Activated CD4-positive, alpha-beta memory T cell treated with anti-CD3 and anti-CD28 coated beads, Interleukin-2, amount 10 ng/mL, durations not matched to agents 7 days and 5 days (primary cell): ENCODE measurements around the gene NFIA. TPM values are rescaled to one million over a fixed set of nuclear protein-coding genes. Genes with fewer than 3 reads are reported as not detected.

Source experiments
- CTCF ChIA-PET: fragments of 350-600 bp; sonication (Branson Sonifier 250); formaldehyde crosslinking; loops from one replicate; lab custom pipeline; 2021; ENCODE audit warnings: antibody characterized with exemption, inconsistent platforms; lab: Charles Lee
- POLR2A ChIA-PET: fragments of 350-600 bp; sonication (Branson Sonifier 250); formaldehyde crosslinking; loops from one replicate; lab custom pipeline; 2021; ENCODE audit warnings: antibody characterized with exemption; lab: Charles Lee
- DNase-seq: peaks from one replicate; pipeline ENCODE4 v3.0.0-alpha.2; 2020
- H3K27ac Mint-ChIP-seq: one replicate; pipeline ENCODE4 v1.8.0; 2021; ENCODE audit warnings: mild to moderate bottlenecking, mixed read lengths
- H3K27me3 Mint-ChIP-seq: one replicate; pipeline ENCODE4 v1.8.0; 2021; ENCODE audit warnings: mixed read lengths
- H3K36me3 Mint-ChIP-seq: one replicate; pipeline ENCODE4 v1.8.0; 2021; ENCODE audit warnings: low read depth, mixed read lengths
- H3K4me1 Mint-ChIP-seq: one replicate; pipeline ENCODE4 v1.8.0; 2021; ENCODE audit warnings: mixed read lengths
- H3K4me3 Mint-ChIP-seq: one replicate; pipeline ENCODE4 v1.8.0; 2021; ENCODE audit warnings: mild to moderate bottlenecking, mixed read lengths
- H3K9me3 Mint-ChIP-seq: one replicate; pipeline ENCODE4 v1.8.0; 2021; ENCODE audit warnings: mixed read lengths
- total RNA-seq, 2 experiments: library from RNA; stranded (reverse); gene quantifications; one replicate each; pipeline ENCODE4 v1.2.3, GENCODE V29; 2021

Gene NFIA
- total RNA-seq, 2 experiments from 2014 or later = 2.4 to 3.0 TPM

DNA sequence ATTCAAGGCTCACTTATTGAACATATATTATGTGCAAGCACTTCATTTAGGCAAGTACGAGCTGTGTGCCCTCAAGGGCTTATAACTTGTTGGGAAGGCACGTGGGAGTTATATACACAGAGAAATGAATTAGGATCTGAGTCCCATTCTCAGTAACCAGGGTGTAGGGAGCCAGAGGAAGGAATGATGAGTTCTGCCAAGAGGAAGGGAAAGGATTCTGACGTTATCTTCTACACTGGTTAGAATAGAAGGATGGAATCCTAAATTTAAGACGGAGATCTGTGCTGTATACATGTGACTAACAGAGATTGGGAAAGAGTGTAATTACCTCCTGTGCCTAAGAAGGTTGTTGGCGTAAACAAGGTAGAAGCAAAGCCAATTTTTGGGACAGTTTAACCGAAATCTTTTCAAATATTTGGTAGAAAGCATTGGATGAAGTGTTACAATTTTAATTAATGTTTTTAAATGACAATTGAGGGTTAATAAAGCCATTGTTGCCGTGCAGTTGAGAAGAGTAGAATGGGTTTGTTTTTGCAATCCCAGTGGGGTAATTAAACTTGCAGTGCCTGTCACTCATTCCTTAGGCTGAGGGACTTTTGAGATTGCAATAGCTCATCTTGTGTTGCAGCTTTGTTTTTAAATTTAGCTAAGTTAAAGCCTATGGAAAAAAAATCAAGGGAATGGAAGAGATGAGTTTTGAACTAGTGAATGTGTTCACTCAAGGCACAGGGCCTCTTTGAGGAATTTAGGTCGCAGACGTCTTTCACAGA lies 177.2 kb downstream of the NFIA start:
- H3K4me3 Mint-ChIP-seq = no peak overlapping the region
- H3K27ac Mint-ChIP-seq = no peak overlapping the region
- no peak for DNase-seq
- H3K27me3 Mint-ChIP-seq = no peaks in the 10 kb centered on the region
- ChIA-PET POLR2A (no interaction called here), CTCF (interaction anchor here (1.0 kb wide), 1 partner anchor 9 kb away, joined by 3 read pairs; no protein-coding TSS in a partner anchor)
- H3K4me1 Mint-ChIP-seq = peaks cover 13% of the 10 kb centered on the region
- no peaks in the 10 kb centered on the region for H3K9me3 Mint-ChIP-seq
- no peaks in the 10 kb centered on the region for H3K36me3 Mint-ChIP-seq

DNA sequence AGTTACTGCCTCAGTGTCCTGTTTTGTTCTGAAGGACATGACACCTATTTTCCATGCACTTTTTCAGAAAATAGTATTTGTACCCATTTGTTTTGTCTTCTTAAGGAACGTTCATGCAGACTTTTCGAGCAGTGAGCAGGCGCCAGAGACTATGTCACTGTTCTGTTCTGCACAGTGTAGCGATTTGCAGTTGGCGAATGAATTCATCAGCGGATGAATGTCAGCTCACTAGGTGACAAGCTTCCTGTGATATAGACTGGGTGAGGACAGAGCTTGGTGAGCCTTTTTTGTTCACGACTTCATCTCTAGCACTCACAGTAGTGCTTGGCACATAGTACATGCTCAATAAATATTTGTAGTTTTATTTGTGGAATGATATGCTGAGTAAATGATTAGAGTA lies 177.8 kb downstream of the NFIA start:
- no peaks in the 10 kb centered on the region for H3K27me3 Mint-ChIP-seq
- ChIA-PET CTCF (interaction anchor here (1.0 kb wide), 1 partner anchor 9 kb away, joined by 3 read pairs; no protein-coding TSS in a partner anchor), POLR2A (no interaction called here)
- H3K27ac Mint-ChIP-seq = no peak overlapping the region
- H3K9me3 Mint-ChIP-seq = no peaks in the 10 kb centered on the region
- H3K4me1 Mint-ChIP-seq = peaks cover 7% of the 10 kb centered on the region
- H3K4me3 Mint-ChIP-seq = no peak overlapping the region
- H3K36me3 Mint-ChIP-seq = no peaks in the 10 kb centered on the region
- no peak for DNase-seq

DNA sequence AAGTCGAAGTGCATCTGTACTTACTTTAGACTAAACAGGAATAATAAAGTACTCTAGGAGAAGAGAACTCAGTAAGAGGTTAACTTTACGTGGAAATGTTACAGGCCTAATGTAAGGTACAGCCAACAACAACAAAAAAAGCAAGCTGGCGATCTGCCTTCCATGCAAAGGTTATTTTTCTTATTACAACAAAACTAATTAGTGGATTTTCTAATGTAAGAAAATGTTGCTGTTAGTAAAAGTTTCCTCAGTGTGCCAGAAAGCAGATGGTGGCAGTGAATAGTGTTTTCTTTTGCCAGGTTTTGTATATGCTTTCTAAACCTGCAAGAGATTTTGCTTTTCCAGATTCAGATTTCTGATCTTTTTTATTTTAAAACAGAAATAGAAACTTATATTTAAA lies 179.2 kb downstream of the NFIA start:
- H3K36me3 Mint-ChIP-seq = no peaks in the 10 kb centered on the region
- no peaks in the 10 kb centered on the region for H3K4me1 Mint-ChIP-seq
- no peaks in the 10 kb centered on the region for H3K9me3 Mint-ChIP-seq
- H3K4me3 Mint-ChIP-seq = no peak overlapping the region
- no peaks in the 10 kb centered on the region for H3K27me3 Mint-ChIP-seq
- H3K27ac Mint-ChIP-seq = no peak overlapping the region
- POLR2A ChIA-PET = no interaction called here
- no peak for DNase-seq
- CTCF ChIA-PET = no interaction called here

DNA sequence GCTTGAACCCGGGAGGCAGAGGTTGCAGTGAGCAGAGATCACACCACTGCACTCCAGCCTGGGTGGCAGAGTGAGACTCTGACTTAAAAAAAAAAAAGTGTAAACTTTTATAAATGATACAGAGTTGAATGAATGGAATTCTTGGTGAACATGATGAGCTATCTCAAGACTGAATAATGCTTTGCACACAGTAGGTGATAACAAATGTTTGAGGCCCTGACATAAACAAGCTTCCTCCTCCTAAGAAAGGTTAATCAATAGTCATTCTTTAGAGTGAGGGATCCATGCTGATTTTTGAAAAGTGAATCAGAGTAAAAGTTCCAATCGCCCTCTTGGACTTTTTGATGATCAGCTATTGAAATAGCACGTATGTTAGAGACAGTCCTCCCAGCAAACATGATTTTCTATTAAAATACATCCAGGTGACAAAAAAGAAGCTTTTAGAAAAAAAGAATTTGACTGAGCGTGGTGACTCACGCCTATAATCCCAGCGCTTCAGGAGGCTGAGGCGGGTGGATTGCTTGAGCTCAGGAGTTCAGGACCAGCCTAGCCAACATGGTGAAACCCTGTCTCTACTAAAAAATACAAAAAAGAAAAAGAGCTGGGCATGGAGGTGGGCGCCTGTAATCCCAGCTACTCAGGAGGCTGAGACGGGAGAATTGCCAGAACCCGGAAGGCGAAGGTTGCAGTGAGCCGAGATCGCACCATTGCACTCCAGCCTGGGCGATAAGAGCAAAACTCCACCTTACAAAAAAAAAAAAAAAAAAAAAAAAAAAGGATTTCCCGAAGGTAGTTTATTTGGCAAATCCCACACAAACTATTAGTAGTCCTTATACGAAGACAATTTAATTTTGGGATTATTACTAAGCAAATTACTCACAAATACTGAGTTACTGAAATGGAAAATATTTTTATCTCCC lies 181.8 kb downstream of the NFIA start:
- no peaks in the 10 kb centered on the region for H3K9me3 Mint-ChIP-seq
- H3K4me3 Mint-ChIP-seq = no peak overlapping the region
- DNase-seq = no peak
- no peaks in the 10 kb centered on the region for H3K36me3 Mint-ChIP-seq
- ChIA-PET POLR2A (no interaction called here), CTCF (no interaction called here)
- H3K27ac Mint-ChIP-seq = no peak overlapping the region
- H3K4me1 Mint-ChIP-seq = peaks cover 11% of the 10 kb centered on the region
- no peaks in the 10 kb centered on the region for H3K27me3 Mint-ChIP-seq

- no peaks in the 10 kb centered on the region for H3K9me3 Mint-ChIP-seq
- no peak for DNase-seq
- CTCF ChIA-PET = no interaction called here
- H3K4me3 Mint-ChIP-seq = no peak overlapping the region
- POLR2A ChIA-PET = no interaction called here
- H3K27me3 Mint-ChIP-seq = no peaks in the 10 kb centered on the region
- no peaks in the 10 kb centered on the region for H3K36me3 Mint-ChIP-seq
- H3K4me1 Mint-ChIP-seq = peaks cover 17% of the 10 kb centered on the region
- H3K27ac Mint-ChIP-seq = no peak overlapping the region
Observed at GRCh38 chr1:61264825-61265242, 182.5 kb downstream of the NFIA start.

DNA sequence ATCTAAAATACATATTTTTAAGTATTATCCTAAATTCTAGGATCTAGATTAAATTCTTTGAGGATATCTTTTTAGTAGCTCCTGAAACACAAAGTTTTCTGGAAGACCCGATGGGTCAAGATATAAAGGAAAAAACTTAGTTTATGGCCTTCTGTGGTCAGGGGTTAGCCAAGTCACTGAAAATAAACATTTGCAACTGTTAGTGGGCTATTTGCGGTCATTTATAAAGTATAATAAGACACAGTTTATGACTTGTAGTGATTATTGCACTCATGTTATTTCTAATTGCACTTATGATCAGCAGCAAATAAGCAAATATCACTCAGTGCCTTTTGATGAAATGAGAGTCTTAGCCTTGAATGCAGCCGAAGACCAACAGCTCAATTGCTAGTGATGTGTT lies 183.3 kb downstream of the NFIA start:
- no peak overlapping the region for H3K4me3 Mint-ChIP-seq
- no peaks in the 10 kb centered on the region for H3K27me3 Mint-ChIP-seq
- DNase-seq = no peak
- H3K4me1 Mint-ChIP-seq = peaks cover 24% of the 10 kb centered on the region
- CTCF ChIA-PET = no interaction called here
- POLR2A ChIA-PET = no interaction called here
- no peaks in the 10 kb centered on the region for H3K9me3 Mint-ChIP-seq
- H3K36me3 Mint-ChIP-seq = no peaks in the 10 kb centered on the region
- no peak overlapping the region for H3K27ac Mint-ChIP-seq

DNA sequence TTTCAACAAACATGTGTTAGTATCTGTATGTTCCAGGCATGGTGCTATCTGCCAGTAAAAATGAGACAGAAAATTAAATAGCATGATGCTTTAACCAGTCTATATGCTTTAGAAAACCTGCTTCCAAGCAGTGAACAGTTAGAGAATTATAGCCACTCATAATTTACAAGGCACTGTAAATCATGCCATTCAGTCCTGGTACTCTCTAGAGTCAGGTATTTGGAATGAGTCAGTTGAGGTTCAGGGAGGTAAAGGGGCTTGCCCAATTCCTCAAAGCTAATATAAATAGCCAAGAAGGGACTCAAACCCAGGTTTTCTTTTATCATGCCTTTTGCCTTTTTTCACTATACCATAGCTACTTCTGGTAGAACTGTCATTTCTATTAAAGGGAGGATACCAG lies 184.4 kb downstream of the NFIA start:
- ChIA-PET POLR2A (no interaction called here), CTCF (no interaction called here)
- no peak for DNase-seq
- no peak overlapping the region for H3K27ac Mint-ChIP-seq
- no peaks in the 10 kb centered on the region for H3K9me3 Mint-ChIP-seq
- no peaks in the 10 kb centered on the region for H3K36me3 Mint-ChIP-seq
- no peaks in the 10 kb centered on the region for H3K27me3 Mint-ChIP-seq
- H3K4me3 Mint-ChIP-seq = no peak overlapping the region
- H3K4me1 Mint-ChIP-seq = peaks cover 35% of the 10 kb centered on the region

DNA sequence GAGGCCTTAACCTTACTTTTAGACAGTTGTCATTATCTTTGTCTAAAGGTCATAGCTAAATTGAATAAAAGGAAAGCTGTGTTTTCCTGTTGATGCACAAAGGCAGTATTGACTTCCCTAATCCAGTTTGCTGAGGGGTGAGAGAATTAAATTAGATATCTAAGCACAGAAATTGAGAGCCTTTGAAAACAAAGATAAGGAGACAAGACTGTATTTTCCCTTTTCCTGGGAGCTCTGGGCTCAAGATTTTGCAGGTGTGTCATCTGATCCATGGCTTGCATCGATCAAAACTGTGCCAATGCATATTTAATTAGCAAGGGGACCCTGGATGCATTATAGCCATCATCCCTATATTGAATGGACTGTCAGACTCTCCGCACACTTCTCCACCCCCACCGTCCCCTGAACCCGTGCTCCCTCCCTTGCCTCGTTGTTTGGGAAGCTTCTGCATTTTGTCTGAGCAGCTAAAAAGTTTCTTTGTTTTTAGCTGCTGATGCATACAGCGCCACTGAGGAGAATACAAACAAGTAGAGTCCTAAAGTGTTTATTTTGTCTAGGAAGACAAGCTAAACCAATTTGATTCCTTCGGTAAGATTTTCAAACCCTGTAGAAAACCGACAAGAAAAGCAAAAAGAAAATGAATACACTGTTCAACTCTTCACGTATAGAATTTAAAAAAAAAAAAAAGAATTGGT lies 186.3 kb downstream of the NFIA start:
- Mint-ChIP-seq H3K4me3 (no peak overlapping the region), H3K4me1 (peaks cover 36% of the 10 kb centered on the region), H3K27me3 (no peaks in the 10 kb centered on the region), H3K9me3 (no peaks in the 10 kb centered on the region), H3K36me3 (no peaks in the 10 kb centered on the region), H3K27ac (no peak overlapping the region)
- DNase-seq = no peak
- ChIA-PET POLR2A (interaction anchor here (1.6 kb wide), 1 partner anchor 63 kb away, joined by 5 read pairs; no protein-coding TSS in a partner anchor), CTCF (interaction anchor here (0.8 to 2.1 kb wide), 3 partner anchors 8 to 219 kb away, joined by 3 to 5 read pairs (median 3); no protein-coding TSS in a partner anchor)

DNA sequence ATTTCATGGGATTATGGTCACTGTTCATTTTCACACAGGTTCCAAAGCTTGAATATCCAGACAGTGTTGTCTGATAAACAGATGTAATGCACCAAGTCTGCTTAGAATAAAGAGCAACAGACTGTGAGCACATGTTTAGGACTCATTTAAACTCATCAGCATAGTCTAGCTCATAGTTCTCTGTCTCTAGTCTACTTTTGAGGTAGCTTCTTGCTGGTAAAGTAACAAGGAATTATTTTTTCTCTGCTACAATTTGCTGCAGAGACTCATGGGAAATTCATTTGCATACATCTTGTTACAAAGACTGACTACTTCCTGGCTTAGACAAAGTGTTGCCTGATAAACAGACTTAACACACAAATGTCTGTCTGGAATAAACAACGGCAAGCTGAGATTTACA lies 187.2 kb downstream of the NFIA start:
- peaks cover 36% of the 10 kb centered on the region for H3K4me1 Mint-ChIP-seq
- H3K27me3 Mint-ChIP-seq = no peaks in the 10 kb centered on the region
- H3K27ac Mint-ChIP-seq = peak overlapping the region; percentile 16
- H3K9me3 Mint-ChIP-seq = no peaks in the 10 kb centered on the region
- POLR2A ChIA-PET = interaction anchor here (1.6 kb wide), 1 partner anchor 62 kb away, joined by 5 read pairs; no protein-coding TSS in a partner anchor
- DNase-seq = no peak
- H3K36me3 Mint-ChIP-seq = no peaks in the 10 kb centered on the region
- CTCF ChIA-PET = interaction anchor here (0.8 to 2.1 kb wide), 3 partner anchors 9 to 220 kb away, joined by 3 to 5 read pairs (median 3); no protein-coding TSS in a partner anchor
- H3K4me3 Mint-ChIP-seq = no peak overlapping the region

GRCh38 chr1:61270107-61270506 lies 187.7 kb downstream of the NFIA start:
- ChIA-PET CTCF (interaction anchor here (2.1 kb wide), 1 partner anchor 220 kb away, joined by 5 read pairs; no protein-coding TSS in a partner anchor), POLR2A (interaction anchor here (1.6 kb wide), 1 partner anchor 62 kb away, joined by 5 read pairs; no protein-coding TSS in a partner anchor)
- no peaks in the 10 kb centered on the region for H3K9me3 Mint-ChIP-seq
- no peaks in the 10 kb centered on the region for H3K27me3 Mint-ChIP-seq
- peaks cover 36% of the 10 kb centered on the region for H3K4me1 Mint-ChIP-seq
- peak overlapping the region; percentile 16 for H3K27ac Mint-ChIP-seq
- no peaks in the 10 kb centered on the region for H3K36me3 Mint-ChIP-seq
- no peak for DNase-seq
- H3K4me3 Mint-ChIP-seq = no peak overlapping the region

GRCh38 chr1:61270761-61271411 lies 188.5 kb downstream of the NFIA start:
- H3K4me1 Mint-ChIP-seq = peaks cover 36% of the 10 kb centered on the region
- H3K27me3 Mint-ChIP-seq = no peaks in the 10 kb centered on the region
- ChIA-PET POLR2A (interaction anchor here (1.0 to 2.2 kb wide), 3 partner anchors 31 to 221 kb away, joined by 4 to 13 read pairs (median 7); no protein-coding TSS in a partner anchor), CTCF (interaction anchor here (1.0 to 2.1 kb wide), 4 partner anchors 61 to 222 kb away, joined by 3 to 10 read pairs (median 4); no protein-coding TSS in a partner anchor)
- DNase-seq = no peak
- no peaks in the 10 kb centered on the region for H3K36me3 Mint-ChIP-seq
- H3K9me3 Mint-ChIP-seq = no peaks in the 10 kb centered on the region
- no peak overlapping the region for H3K4me3 Mint-ChIP-seq
- H3K27ac Mint-ChIP-seq = peak overlapping the region; percentile 77

- H3K4me1 Mint-ChIP-seq = peaks cover 36% of the 10 kb centered on the region
- H3K9me3 Mint-ChIP-seq = no peaks in the 10 kb centered on the region
- H3K27ac Mint-ChIP-seq = peak overlapping the region; percentile 77
- no peak overlapping the region for H3K4me3 Mint-ChIP-seq
- H3K36me3 Mint-ChIP-seq = no peaks in the 10 kb centered on the region
- CTCF ChIA-PET = interaction anchor here (0.7 to 2.1 kb wide), 5 partner anchors 61 to 229 kb away, joined by 3 to 10 read pairs (median 3); no protein-coding TSS in a partner anchor
- no peaks in the 10 kb centered on the region for H3K27me3 Mint-ChIP-seq
- DNase-seq = no peak
- POLR2A ChIA-PET = interaction anchor here (0.6 to 2.2 kb wide), 4 partner anchors 30 to 222 kb away, joined by 3 to 13 read pairs (median 6); no protein-coding TSS in a partner anchor
Observed at GRCh38 chr1:61271412-61271789, 189.0 kb downstream of the NFIA start.
